ENCODE results near the gene HPCAL1.

The HPCAL1 gene

GRCh38 chr2:10325278-10326145 is 22.8 kb downstream of the HPCAL1 start:
- DNase-seq: peak; percentile 50

DNA sequence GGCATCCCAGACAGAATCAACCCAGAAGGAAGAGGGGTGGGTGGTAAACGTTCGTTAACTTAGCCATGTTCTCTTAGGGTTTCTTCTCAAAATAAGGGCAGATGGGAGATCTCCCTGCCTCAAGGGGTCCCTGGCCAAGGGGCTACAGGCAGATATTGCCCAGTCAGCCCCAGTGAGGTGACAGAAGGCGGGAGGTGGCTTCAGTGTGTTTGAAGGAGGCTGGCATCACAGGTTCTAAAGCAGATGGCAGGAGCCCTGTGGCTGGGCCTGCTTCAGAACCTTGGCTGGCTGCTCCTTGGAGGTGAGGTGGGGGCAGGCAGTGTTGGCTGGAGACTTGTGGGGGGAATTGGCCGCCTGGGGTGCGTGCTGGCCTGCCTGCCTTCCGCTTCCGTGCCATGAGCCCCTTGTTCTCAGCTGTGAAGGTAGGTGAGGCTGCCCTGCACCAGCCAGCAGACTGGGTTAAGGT is 23.5 kb downstream of the HPCAL1 start:
- DNase-seq: no peak

- peak; percentile 77 for DNase-seq
Observed at GRCh38 chr2:10326707-10327594, 24.2 kb downstream of the HPCAL1 start.

DNA sequence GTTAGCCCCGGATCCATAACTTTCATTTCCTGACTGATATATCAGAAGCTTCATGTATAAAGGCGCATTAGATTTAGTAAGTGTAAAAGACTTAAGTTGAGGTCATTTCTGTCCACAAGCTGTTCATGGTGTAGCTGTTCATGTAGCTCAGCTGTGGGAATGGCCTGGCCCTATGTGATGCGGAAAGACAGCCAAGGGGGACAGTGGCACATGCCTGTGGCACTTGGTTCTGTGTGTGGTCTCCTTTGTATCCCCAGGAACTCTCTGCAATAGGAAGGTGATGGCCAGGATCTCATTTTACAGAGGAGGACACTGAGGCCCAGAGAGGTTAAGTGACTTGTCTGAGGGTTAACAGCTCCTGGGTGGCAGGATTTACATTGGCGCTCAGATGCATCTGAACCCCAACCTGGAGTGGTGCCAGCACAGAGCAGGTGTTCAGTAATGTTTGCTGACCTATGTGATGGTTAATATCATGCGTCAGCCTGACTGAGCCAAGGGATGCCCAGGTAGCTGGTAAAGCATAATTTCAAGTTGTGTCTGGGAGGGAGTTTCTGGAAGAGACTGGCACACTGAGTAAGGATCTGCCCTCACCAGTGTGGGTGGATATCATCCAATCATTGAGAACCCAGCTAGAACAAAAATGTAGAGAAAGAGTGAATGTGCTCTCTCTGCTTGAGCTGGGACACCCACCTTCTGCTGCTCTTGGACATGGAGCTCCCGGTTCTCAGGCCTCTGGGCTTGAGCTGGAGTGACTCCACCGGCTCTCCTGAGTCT is 25.4 kb downstream of the HPCAL1 start:
- DNase-seq: peak; percentile 42

DNA sequence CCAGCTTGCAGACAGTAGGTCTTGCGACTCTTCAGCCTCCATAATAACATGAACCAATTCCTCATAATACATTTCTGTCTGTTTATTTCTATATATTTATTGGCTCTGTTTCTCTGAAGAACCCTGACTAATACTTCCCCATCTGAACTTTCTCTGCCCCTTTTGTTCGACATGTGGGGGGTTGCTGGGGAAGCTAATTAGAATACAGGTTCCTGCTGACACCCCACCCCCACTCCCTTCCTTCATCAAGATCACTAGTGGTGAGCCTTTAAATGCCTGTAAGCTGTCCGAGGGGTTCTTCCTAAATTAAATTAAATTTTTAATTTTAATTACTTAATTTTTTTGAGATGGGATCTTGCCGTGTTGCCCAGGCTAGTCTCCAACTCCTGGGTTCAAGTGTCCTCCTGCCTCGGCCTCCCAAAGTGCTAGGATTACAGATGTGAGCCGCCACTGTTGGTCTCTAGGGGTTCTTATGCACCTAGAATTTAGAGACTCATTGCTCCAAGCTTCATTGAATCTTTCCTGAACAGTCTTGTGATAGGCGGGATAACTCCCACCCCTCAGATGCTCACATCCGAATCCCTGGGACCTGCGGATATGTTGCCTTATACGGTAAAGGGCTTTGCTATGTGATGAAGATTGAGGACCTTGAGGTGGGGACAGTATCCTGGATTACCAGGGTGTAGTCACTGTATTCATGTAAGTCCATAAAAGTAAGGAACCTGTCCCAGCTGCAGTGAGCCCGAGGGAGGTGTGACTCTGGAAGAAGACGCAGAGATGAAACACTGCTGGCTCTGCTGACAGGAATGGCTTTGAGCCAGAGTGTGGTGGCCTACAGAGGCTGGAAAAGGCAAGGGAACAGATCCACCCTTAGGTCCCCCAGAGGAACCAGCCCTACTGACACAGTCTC is 26.2 kb downstream of the HPCAL1 start:
- DNase-seq: no peak

- DNase-seq: no peak
Observed at GRCh38 chr2:10329580-10329879, 26.8 kb downstream of the HPCAL1 start.

GRCh38 chr2:10329880-10330699 is 27.4 kb downstream of the HPCAL1 start:
- no peak for DNase-seq

GRCh38 chr2:10330700-10331026 is 28.0 kb downstream of the HPCAL1 start:
- DNase-seq: no peak

DNA sequence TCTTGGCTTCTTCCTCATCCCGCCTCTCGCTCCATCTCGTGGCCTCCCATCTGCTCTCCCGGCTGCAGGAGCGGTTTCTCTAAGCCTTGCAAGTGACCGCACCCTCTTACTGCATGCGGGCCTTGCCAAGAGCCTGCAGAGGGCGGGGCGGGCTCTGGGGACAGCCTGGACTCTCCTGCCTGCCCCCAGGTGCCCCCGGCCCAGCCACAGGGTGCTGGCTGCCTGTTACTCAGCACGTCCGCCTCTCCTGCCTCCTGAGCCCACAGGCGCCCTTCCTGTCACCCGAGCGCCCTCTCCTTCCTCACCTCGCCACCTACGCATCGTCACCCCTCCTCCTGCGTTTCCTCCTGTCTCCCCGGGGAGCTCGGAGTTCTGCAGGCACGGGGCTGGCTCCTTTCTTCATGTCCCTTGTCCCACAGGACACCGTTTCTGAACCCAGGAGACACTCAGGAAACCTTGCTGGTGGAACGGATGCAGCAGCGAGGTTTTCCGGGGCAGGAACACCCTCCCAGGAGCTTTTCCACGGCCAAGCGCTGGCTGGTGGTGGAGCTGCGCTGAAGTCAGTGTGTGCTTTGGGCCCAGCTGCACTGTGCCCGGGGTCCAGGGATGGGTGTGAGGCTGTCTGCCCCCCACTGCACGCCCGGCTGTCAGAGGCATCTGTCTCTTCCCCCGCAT is 28.5 kb downstream of the HPCAL1 start:
- DNase-seq: no peak

DNA sequence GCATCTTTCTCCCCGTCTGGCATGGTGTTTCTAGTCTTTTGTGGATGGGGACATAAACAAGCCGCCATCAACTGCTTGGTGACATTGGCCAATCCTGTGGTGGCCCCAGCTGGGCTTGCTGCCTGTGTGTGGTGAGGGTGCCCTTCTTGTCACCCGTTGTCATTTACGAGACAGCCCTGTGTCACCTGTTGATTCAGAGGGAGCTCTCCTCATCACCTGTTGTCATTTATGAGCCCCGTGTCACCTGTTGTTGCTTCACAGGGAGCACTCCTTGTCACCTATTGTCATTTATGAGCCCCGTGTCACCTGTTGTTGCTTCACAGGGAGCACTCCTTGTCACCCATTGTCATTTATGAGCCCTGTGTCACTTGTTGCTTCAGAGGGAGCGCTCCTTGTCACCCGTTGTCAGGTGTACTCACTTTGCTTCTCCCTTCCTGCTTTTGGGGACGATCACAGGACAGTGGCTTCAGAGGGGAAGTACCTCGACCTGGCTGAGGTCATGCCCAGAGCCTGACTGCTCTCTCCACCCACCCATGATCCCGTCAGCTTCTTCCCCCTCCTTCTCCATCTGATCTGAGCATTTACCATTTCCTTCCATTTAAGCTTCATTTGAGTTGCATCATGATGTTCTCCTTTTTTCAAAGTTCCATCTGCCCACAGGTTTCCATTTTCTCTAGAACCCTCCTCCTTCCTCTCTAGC is 29.1 kb downstream of the HPCAL1 start:
- peak; percentile 39 for DNase-seq

- no peak for DNase-seq
Observed at GRCh38 chr2:10332402-10333246, 29.9 kb downstream of the HPCAL1 start.

GRCh38 chr2:10333247-10333613 is 30.5 kb downstream of the HPCAL1 start:
- DNase-seq: no peak

GRCh38 chr2:10333966-10334365 is 31.3 kb downstream of the HPCAL1 start:
- no peak for DNase-seq

DNA sequence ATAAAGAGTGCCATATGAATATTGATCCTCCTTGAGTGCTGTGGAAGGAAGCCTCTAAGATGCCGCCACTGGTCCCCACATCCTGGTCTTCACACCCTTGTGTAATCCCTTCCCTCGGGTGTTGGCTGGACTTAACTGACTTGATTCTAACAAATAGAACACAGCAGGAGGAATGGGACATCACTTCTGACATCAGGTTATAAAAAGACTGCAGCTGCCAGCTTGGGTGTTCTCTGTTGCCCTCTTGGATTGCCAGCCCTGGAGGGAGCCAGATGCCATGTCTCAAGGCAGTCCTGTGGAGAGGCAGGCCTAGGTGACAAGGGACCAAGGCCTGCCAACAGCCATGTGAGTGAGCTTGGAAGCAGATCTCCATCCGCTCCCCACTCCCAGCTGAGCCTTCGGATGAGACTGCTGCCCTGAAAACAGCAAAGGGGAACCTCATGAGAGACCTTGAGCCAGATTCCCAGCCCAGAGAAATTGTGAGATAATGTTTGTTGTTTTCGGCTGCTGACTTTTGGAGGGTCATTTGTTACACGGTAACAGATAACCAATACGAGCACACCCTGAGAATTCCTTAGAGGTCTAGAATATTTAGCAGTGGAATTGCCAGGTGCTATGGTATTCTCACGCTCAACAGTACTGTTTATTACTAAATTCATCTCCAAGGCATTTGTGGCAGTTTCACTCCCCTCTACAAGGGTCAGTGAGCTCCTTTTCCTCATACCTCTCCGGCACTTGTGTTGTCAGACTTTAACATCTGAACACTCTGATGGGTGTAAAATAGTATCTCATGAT is 32.5 kb downstream of the HPCAL1 start:
- no peak for DNase-seq

DNA sequence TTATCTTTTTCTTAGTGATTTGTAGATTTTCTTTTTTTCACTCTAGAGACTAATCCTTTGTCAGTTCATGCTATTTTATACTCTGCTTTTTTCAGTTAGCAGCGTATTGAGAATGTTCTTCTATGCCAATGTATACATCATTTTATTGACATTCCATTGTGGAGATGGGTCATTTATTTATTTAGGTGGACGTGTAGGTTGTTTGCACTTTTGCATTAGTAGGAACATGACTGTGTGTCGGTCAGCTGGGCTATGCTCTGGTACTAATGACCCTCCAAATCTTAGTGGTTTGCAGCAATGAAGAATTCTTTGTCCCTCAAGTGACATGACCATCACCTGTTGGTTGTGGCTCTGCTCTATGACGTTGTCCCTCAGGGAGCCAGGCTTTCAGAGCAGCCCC is 33.6 kb downstream of the HPCAL1 start:
- DNase-seq: no peak

GRCh38 chr2:10337449-10338269 is 35.0 kb downstream of the HPCAL1 start:
- DNase-seq: no peak
